ENCODE results near the gene ZNF527. TPM values are rescaled to one million over a fixed set of nuclear protein-coding genes. Genes with fewer than 3 reads are reported as not detected.
A peak's percentile ranks its signal among the peaks of the same experiment; 100 is the strongest.
"Not testable (repeated sequence)": the region's sequence is repeated elsewhere in the genome, so short reads cannot be mapped to it uniquely, and the experiment has no call there.

Gene ZNF527
- 2.8 and 4.6 TPM in 2 replicates for total RNA-seq

DNA sequence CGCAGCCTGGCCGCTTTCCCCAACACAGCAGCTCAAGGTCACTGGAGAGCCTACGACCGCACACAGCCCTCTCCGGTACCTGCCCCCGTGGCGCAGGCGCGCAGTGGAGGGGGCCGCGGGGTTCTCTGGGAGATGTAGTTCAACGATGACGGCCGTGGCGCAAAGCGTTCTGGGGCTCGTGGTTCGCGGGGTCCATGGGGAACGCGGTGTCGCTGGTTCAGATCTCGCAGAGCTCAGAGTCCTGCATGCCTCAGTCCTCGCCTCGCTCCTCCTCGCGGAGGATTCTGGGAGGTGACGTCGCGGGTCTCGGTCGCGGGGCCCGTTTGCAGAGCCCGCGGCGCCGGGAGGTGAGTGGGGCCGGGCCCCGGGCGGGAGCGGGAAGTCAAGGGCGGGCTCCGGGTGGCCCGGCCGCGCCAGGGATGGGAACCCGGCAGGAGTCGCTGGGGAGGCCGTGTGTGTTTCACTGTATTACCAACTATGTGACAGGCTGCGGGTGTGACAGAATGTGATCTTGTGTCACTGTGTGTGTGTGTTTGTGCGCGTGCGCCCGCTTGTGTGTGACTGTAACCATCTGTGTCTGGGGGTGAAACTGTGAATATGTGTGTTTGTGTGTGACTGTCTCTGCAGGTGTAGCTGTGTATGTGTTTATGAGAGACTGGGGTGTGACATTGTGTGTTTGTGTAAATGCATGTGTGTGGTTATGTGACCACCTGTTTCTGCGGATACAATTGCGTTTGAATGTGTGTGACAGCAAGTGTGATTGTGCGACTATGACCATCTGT, at the start of gene ZNF527:
TSS of gene ZNF527 (plus strand) at position 220 of the 782 bp plus-strand sequence. CDS start 3,100 bp downstream, outside the sequence.
- peak; percentile 96 to 98 for DNase-seq (ENCODE audit: low read depth in 2 of 2)

GRCh38 chr19:37329686-37330085, 41.2 kb upstream of the ZNF527 start:
- peak; percentile 9 to 26 for DNase-seq (ENCODE audit: low read depth in 2 of 2)

- DNase-seq (ENCODE audit: low read depth in 2 of 2): no peak
These were observed 38.1 kb upstream of the ZNF527 start for GRCh38 chr19:37332839-37333238.

DNA sequence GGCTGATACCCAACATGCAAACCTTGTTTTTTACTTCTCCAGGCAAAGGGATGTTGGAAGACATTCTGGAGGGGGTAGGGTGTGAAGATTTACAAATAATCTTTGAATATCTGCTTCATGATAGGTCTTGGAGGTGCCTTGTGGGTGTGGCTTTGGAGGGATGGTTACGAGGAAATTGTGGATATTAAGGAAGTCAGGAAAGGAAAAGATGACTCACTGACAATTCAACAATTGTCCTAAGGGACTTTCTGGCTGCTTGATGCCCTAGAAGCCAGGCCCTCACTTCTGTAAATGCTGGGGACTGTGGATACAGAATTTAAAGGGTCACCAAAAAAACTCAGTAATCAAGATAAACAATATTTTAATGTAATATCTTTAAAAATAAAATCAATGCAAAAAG, 37.4 kb upstream of the ZNF527 start:
- DNase-seq (ENCODE audit: low read depth in 2 of 2): peak; percentile 24 to 65

GRCh38 chr19:37334179-37335071, 36.5 kb upstream of the ZNF527 start:
- DNase-seq (ENCODE audit: low read depth in 2 of 2): peak; percentile 83 to 92

GRCh38 chr19:37342753-37343152, 28.1 kb upstream of the ZNF527 start:
- DNase-seq (ENCODE audit: low read depth in 2 of 2): peak in 1 of 2 donors; percentile 14

DNA sequence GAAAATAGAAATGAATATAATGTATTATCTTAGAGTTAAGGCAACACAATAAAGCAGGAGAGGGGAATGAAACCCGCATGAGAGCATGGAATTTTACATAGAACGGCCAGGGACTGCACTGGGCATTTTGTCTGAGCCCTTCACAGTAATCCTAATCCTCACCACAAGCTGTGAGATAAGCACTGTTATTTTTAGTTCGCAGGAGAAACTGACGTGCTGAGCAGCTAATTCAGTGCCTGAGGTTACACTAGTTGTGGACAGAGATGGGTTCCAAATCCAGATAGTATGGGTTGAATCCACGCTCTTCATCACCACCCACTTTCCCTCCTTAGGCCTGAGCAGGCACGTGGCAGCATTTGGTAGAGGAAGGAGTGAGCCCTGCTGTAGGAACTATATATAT, 24.8 kb upstream of the ZNF527 start:
- DNase-seq (ENCODE audit: low read depth in 2 of 2): no peak

DNA sequence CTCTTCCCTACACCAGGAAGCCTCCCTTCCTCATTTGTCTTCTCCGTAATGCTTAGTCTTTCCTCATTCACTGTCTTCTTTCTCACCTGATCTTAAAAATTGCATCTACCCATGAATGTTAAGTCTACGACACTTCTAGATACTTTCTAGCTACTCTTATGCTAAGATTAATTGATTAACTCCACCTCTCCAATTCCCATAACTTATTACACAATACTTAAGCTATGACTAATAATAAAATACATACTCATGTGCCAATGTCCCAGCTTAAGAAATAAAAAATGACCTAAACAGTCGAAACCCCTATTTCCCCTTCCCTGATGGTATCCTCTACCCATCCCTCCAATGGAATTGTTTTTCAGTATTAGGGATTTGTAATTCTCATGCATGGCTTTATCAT, 22.8 kb upstream of the ZNF527 start:
- DNase-seq (ENCODE audit: low read depth in 2 of 2): no peak

GRCh38 chr19:37353968-37354367, 16.9 kb upstream of the ZNF527 start:
- DNase-seq (ENCODE audit: low read depth in 2 of 2): no peak

GRCh38 chr19:37355901-37356300, 15.0 kb upstream of the ZNF527 start:
- DNase-seq (ENCODE audit: low read depth in 2 of 2): no peak

DNA sequence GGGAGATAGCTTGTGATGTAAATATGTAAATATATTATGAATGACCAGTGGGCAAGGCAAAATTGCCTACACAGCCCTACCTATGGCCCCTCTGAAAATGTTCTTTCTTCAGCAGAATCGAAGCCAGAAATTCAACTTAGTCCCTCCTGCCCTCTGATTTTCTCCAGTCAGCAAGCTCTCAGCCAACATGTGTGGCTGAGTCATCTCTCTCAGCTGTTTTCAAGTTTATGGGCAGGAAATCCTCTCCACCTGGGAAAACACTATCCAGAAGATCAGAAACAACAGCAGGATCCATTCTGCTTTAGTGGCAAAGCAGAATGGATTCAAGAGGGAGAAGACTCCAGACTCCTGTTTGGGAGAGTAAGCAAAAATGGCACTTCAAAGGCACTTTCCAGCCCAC, 8.9 kb upstream of the ZNF527 start:
- peak; percentile 92 to 97 for DNase-seq (ENCODE audit: low read depth in 2 of 2)

DNA sequence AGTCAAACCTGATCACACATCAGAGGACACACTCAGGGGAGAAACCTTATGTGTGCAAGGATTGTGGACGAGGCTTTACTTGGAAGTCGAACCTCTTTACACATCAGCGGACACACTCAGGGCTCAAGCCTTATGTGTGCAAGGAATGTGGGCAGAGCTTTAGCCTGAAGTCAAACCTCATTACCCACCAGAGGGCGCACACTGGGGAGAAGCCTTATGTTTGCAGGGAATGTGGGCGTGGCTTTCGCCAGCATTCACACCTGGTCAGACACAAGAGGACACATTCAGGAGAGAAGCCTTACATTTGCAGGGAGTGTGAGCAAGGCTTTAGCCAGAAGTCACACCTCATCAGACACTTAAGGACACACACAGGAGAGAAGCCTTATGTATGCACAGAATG, 8.2 kb upstream of the ZNF527 start:
- peak in 1 of 2 donors; percentile 50 for DNase-seq (ENCODE audit: low read depth in 2 of 2)

DNA sequence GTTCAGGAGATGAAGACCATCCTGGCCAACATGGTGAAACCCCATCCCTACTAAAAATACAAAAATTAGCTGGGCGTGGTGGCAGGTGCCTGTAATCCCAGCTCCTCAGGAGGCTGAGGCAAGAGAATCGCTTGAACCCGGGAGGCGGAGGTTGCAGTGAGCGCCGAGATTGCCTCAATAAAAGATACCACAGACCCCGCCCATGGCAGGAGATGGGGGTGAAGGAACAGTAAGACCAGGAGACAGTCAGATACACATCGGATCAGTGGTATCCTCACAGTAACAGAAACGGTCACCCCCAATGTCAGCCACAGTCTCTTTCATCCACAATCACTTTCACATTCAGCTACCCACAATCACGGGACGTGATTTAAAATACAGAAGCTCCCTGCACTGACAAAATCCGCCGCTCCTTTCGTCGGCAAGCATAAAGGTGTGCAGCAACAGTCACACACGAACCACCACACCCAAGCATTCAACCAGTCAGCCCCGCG, 466 bp upstream of the ZNF527 start:
- not testable (repeated sequence) for DNase-seq (ENCODE audit: low read depth in 2 of 2)

GRCh38 chr19:37389234-37389633, 18.3 kb downstream of the ZNF527 start:
- DNase-seq (ENCODE audit: low read depth in 2 of 2): no peak

DNA sequence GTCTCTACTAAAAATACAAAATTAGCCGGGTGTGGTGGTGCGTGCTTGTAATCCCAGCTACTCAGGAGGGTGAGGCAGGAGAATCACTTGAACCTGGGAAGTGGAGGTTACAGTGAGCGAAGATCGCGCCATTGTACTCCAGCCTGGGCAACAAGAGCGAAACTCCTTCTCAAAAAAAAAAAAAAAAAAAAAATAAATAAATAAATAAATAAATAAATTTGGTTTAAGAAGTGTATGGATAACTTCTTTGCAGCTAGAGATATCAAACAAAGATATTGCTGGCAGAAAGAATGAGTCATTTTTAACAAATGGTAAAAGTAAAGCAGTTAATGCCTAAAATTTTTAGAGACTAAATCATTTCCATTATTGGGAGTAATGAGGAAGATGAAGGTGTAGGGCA, 20.5 kb downstream of the ZNF527 start:
- DNase-seq (ENCODE audit: low read depth in 2 of 2): not testable (repeated sequence)

DNA sequence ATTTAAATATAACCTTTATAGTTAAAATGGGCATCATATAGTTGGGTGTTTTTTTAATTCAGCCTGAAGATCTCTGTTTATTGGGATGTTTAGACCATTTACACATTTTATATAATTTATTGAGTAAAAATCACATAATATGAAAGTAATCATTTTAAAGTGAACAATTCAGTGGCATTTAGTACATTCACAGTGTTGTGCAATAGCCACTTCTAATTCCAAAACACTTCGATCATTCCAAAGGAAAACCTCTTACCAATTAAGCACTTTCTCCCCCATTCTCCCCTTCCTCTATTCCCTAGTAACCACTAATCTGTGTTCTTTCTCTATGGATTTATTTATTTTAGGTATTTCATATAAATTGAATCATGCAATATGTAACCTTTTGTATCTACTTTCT, 30.2 kb downstream of the ZNF527 start:
- DNase-seq (ENCODE audit: low read depth in 2 of 2): no peak

- DNase-seq (ENCODE audit: low read depth in 2 of 2): no peak
These were observed 32.5 kb downstream of the ZNF527 start for GRCh38 chr19:37403403-37403802.

GRCh38 chr19:37406140-37406846, 35.4 kb downstream of the ZNF527 start:
- not testable (repeated sequence) for DNase-seq (ENCODE audit: low read depth in 2 of 2)

- DNase-seq (ENCODE audit: low read depth in 2 of 2): no peak
These were observed 41.8 kb downstream of the ZNF527 start for GRCh38 chr19:37412700-37413099.

- DNase-seq (ENCODE audit: low read depth in 2 of 2): peak in 1 of 2 donors; percentile 1
These were observed 42.6 kb downstream of the ZNF527 start for GRCh38 chr19:37413313-37414084.

Measured in dermis microvascular lymphatic vessel endothelial cell (primary cell).